Activated CD8-positive, alpha-beta T cell treated with anti-CD3 and anti-CD28 coated beads for 36 hours (primary cell): Measurements from ENCODE around the gene TBX10. TPM values are rescaled to one million over a fixed set of nuclear protein-coding genes. Genes with fewer than 3 reads are reported as not detected.

Source experiments
- ATAC-seq: fragments of 200-7000 bp; cut with Tn5 transposase; one replicate; pipeline ENCODE4 v1.10.0; 2021; ENCODE audit warnings: mild to moderate bottlenecking, moderate library complexity
- CTCF ChIA-PET: fragments of 350-600 bp; sonication (Branson Sonifier 250); formaldehyde crosslinking; loops from one replicate; lab custom pipeline; 2021; ENCODE audit warnings: antibody characterized with exemption; lab: Charles Lee
- POLR2A ChIA-PET: fragments of 350-600 bp; sonication (Branson Sonifier 250); formaldehyde crosslinking; loops from one replicate; lab custom pipeline; 2021; ENCODE audit warnings: antibody characterized with exemption; lab: Charles Lee
- DNase-seq: peaks from one replicate; pipeline ENCODE4 v3.0.0-alpha.2; 2020
- H3K27ac Mint-ChIP-seq: one replicate; pipeline ENCODE4 v1.8.0; 2021; ENCODE audit warnings: mild to moderate bottlenecking, mixed read lengths
- H3K27me3 Mint-ChIP-seq: one replicate; pipeline ENCODE4 v1.8.0; 2021; ENCODE audit warnings: mixed read lengths
- H3K36me3 Mint-ChIP-seq: one replicate; pipeline ENCODE4 v1.8.0; 2021; ENCODE audit warnings: low read depth, mixed read lengths
- H3K4me1 Mint-ChIP-seq: one replicate; pipeline ENCODE4 v1.8.0; 2021; ENCODE audit warnings: low read depth, mixed read lengths
- H3K4me3 Mint-ChIP-seq: one replicate; pipeline ENCODE4 v1.8.0; 2021; ENCODE audit warnings: mild to moderate bottlenecking, moderate library complexity, mixed read lengths
- H3K9me3 Mint-ChIP-seq: one replicate; pipeline ENCODE4 v1.8.0; 2021; ENCODE audit warnings: mixed read lengths
- intact Hi-C: fragments of 100-400 bp; cut with micrococcal nuclease; formaldehyde crosslinking; loops from one replicate; pipeline ENCODE4 v1.10.0; 2022
- total RNA-seq, 2 experiments: library from RNA; stranded (reverse); gene quantifications; one replicate each; pipeline ENCODE4 v1.2.3, GENCODE V29; 2021
- TF ChIP-seq, protein P1 (sequence below): fragments of 200-600 bp; IDR thresholded peaks from one replicate; pipeline ENCODE4 v1.8.0; 2022; ENCODE audit warnings: antibody characterized with exemption, mild to moderate bottlenecking

Gene TBX10
- total RNA-seq, 2 experiments from 2014 or later = not detected

DNA sequence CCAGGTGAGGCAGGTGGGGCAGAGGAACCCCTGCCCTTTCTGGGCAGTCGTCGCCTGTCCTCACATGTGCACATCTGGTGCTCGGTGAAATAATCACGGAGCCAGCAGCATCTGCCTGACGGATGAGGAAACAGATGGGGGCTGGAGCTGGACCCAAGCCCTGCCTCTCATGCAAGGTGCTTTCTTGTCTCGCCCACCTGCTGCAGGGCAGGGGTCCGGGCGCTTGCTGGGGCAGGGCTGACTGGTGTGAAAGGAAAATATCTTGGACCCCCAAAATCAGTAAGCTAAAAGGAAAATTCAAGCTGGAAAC lies 31.6 kb upstream of the TBX10 start:
- Mint-ChIP-seq H3K4me3 (no peak overlapping the region), H3K27me3 (peaks cover under 1% of the 10 kb centered on the region), H3K36me3 (no peaks in the 10 kb centered on the region), H3K9me3 (no peaks in the 10 kb centered on the region), H3K27ac (no peak overlapping the region), H3K4me1 (no peaks in the 10 kb centered on the region)
- ChIA-PET CTCF (no interaction called here), POLR2A (interaction anchor here (0.7 kb wide), 1 partner anchor 43 kb away, joined by 4 read pairs; no protein-coding TSS in a partner anchor)
- TF ChIP-seq, protein P1, sequence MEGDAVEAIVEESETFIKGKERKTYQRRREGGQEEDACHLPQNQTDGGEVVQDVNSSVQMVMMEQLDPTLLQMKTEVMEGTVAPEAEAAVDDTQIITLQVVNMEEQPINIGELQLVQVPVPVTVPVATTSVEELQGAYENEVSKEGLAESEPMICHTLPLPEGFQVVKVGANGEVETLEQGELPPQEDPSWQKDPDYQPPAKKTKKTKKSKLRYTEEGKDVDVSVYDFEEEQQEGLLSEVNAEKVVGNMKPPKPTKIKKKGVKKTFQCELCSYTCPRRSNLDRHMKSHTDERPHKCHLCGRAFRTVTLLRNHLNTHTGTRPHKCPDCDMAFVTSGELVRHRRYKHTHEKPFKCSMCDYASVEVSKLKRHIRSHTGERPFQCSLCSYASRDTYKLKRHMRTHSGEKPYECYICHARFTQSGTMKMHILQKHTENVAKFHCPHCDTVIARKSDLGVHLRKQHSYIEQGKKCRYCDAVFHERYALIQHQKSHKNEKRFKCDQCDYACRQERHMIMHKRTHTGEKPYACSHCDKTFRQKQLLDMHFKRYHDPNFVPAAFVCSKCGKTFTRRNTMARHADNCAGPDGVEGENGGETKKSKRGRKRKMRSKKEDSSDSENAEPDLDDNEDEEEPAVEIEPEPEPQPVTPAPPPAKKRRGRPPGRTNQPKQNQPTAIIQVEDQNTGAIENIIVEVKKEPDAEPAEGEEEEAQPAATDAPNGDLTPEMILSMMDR = no peak
- DNase-seq (no peak), ATAC-seq (no peak)
- intact Hi-C loops = no loop called here

DNA sequence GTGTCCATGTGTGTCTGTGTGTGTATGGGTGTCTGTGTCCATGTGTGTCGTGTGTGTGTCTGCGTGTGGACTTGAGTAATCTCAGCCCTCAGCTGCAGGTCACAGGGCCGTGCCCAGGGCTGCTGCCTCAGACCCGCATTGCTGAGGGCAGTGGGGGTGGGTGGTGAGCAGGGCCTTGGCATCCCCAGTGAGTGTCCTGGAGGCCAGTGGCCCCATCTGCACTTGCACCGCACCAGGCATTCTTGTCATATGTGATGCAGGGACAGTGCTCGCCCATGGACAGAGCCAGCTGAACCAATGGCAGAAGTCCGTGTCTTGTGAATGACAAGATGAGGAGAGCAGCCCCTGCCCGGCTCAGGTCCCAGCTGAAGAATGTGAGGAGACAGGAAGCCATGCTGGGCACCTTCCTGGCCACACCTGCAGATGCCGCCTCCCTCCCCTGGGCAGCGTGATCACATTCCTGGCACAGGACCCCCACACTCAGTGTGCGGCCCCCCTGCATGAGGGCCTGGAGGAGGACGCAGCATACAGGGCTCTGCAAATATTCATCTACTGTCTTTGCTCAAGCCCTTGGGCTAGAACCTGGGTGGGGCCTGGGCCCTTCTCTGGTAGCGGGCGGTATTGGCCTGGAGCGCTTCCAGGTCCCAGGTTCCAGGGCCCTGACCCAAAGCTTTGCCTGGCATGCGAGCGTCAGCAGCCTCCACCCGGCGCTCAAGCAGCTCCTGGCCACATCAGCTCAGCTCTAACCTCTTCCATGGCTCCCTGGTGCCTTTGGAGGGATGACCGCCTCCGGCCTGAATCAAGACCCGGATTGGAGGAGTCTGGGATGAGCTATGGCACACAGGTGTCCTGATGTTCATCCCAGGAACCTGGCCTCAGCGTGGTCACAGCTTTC lies 31.0 kb upstream of the TBX10 start:
- intact Hi-C loops = no loop called here
- TF ChIP-seq, protein P1 = no peak
- Mint-ChIP-seq H3K36me3 (no peaks in the 10 kb centered on the region), H3K4me1 (no peaks in the 10 kb centered on the region), H3K4me3 (no peak overlapping the region), H3K27me3 (no peaks in the 10 kb centered on the region), H3K27ac (no peak overlapping the region), H3K9me3 (no peaks in the 10 kb centered on the region)
- DNase-seq = no peak
- CTCF ChIA-PET = no interaction called here
- POLR2A ChIA-PET = interaction anchor here (0.7 kb wide), 1 partner anchor 42 kb away, joined by 4 read pairs; no protein-coding TSS in a partner anchor
- no peak for ATAC-seq

DNA sequence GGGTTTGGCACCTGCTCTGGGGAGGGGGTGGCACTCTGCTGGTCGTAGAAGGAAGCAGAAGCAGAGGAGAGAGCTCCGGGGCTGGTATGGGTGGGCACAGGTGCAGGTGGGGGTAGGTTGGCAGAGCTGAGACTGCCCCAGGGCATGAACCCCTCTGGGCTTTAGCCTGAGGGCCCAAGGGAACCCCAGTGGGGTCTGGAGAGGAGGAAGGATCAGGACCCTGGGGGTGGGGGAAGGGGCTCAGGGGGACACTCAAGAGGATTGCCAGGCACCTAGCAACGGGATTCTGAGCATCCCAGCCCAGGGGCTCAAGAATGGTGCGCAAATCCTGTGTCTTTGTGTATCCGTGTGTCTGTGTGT lies 28.6 kb upstream of the TBX10 start:
- Mint-ChIP-seq H3K27ac (no peak overlapping the region), H3K36me3 (no peaks in the 10 kb centered on the region), H3K9me3 (no peaks in the 10 kb centered on the region), H3K4me3 (no peak overlapping the region), H3K4me1 (no peaks in the 10 kb centered on the region), H3K27me3 (no peaks in the 10 kb centered on the region)
- POLR2A ChIA-PET = no interaction called here
- DNase-seq = no peak
- intact Hi-C loops = no loop called here
- no peak for ATAC-seq
- CTCF ChIA-PET = interaction anchor here (0.7 kb wide), 1 partner anchor 317 kb away, joined by 3 read pairs; no protein-coding TSS in a partner anchor
- TF ChIP-seq, protein P1 = no peak

DNA sequence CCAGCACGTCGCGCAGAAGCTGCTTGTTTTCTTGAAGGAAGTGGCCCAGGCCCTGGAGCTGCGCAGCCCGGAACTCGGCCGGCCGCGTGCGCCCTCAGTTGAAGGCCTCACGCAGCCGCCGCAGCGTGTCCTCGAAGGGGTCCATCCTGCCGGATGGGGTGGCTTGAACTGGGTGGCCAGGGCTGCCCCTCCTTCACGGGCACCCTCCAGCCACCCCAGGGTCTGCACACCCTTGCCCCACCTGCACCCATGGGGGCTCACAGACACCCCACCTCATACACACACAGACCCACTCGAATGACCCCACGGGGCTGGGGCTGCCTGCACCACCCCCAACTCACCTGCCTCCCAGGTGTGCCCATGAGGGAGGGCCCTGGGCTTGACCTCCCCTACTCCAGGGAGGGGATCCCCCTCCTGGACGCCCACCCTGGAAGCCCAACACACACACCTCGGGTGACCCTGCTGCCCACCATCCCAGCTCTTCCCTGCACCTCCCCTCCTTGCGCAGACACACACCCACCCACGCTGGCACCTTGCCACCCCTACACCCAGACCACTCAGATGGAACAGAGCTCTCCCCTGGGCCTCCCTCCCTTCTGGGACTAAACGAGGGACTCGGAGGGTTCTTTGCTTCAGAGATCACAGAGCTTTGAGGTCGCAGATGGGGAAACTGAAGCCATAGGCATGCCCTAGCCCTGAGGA lies 28.1 kb upstream of the TBX10 start:
- POLR2A ChIA-PET = interaction anchor here (0.6 kb wide), 1 partner anchor 40 kb away, joined by 3 read pairs; no protein-coding TSS in a partner anchor

More for the DNA sequence above, 28.1 kb upstream of the TBX10 start:
- ATAC-seq (no peak), DNase-seq (no peak)
- Mint-ChIP-seq H3K4me3 (no peak overlapping the region), H3K9me3 (no peaks in the 10 kb centered on the region), H3K27ac (no peak overlapping the region), H3K4me1 (no peaks in the 10 kb centered on the region), H3K36me3 (no peaks in the 10 kb centered on the region), H3K27me3 (no peaks in the 10 kb centered on the region)
- CTCF ChIA-PET = interaction anchor here (0.7 to 1.1 kb wide), 2 partner anchors 9 to 316 kb away, joined by 3 to 4 read pairs; no protein-coding TSS in a partner anchor
- TF ChIP-seq, protein P1 = no peak
- intact Hi-C loops = no loop called here
